GM12878 (cell line): ENCODE data around the gene TTLL10. TPM values are rescaled to one million over a fixed set of nuclear protein-coding genes. Genes with fewer than 3 reads are reported as not detected.

Source experiments
- ATAC-seq: fragments of 200-7000 bp; cut with Tn5 transposase; 3 replicates; pipeline ENCODE4 v1.9.1; 2020; ENCODE audit warnings: mild to moderate bottlenecking, moderate library complexity
- BruUV-seq: library from RNA; stranded (reverse); fragments of 400-500 nt; replicated peaks from 2 replicates; lab custom pipeline; 2021; lab: Mats Ljungman, UMichigan
- CTCF ChIA-PET: fragments of 300-600 bp; sonication (Branson Sonifier 250); formaldehyde crosslinking; extraction: SDS; loops from one replicate; lab custom pipeline; 2021; ENCODE audit warnings: inconsistent platforms; lab: Yijun Ruan, JAX
- POLR2A ChIA-PET: fragments of 350-600 bp; formaldehyde crosslinking; extraction: SDS; loops from one replicate; lab custom pipeline; 2021; ENCODE audit warnings: inconsistent platforms; lab: Charles Lee
- RAD21 ChIA-PET: fragments of 300-600 bp; sonication (Branson Sonifier 250); formaldehyde crosslinking; loops from one replicate; lab custom pipeline; 2023; ENCODE audit warnings: antibody characterized with exemption; ENCODE audit not compliant: unreplicated experiment; lab: Charles Lee
- SMC1A ChIA-PET: fragments of 300-600 bp; sonication (Branson Sonifier 250); formaldehyde crosslinking; loops from one replicate; lab custom pipeline; 2023; ENCODE audit not compliant: unreplicated experiment, uncharacterized antibody; lab: Charles Lee
- DNase-seq: peaks from one replicate; pipeline ENCODE4 v3.0.0-alpha.2; 2011; ENCODE audit warnings: low read depth, low spot score
- FAIRE-seq: peaks from 3 replicates; lab custom pipeline; 2011; peaks lifted over from hg19 to GRCh38; lab: Jason Lieb, UNC
- H2AFZ ChIP-seq: 2 replicates; pipeline ENCODE4 v1.6.0; 2011; ENCODE audit warnings: low read depth, low read length, control low read depth; ENCODE audit not compliant: control insufficient read depth
- H3K27ac ChIP-seq: 2 replicates; pipeline ENCODE4 v1.5.1; 2011; ENCODE audit warnings: control low read depth; ENCODE audit not compliant: control insufficient read depth, insufficient read depth
- H3K27me3 ChIP-seq, 2 experiments: replicated peaks in 1 of 2; 2 replicates each; pipeline versions ENCODE4 v1.6.0 to v1.6.1; 2011; ENCODE audit warnings: low read length in 1 of 2; ENCODE audit not compliant: control insufficient read depth in 2 of 2, insufficient read depth in 2 of 2
- H3K36me3 ChIP-seq, 2 experiments: 2 replicates each; pipeline ENCODE4 v1.5.1; 2011; ENCODE audit warnings: low read length in 1 of 2; ENCODE audit not compliant: control insufficient read depth in 2 of 2, insufficient read depth in 2 of 2
- H3K4me1 ChIP-seq: 2 replicates; pipeline ENCODE4 v1.6.1; 2011; ENCODE audit warnings: mild to moderate bottlenecking, low read length, moderate library complexity, mixed read lengths; ENCODE audit not compliant: control insufficient read depth, insufficient read depth
- H3K4me2 ChIP-seq: 2 replicates; pipeline ENCODE4 v1.6.0; 2011; ENCODE audit warnings: control low read depth; ENCODE audit not compliant: control insufficient read depth, insufficient read depth
- H3K4me3 ChIP-seq: fragments of 200-600 bp; sonication (generic); 2 replicates; pipeline ENCODE4 v1.5.1; 2016
- H3K79me2 ChIP-seq: 2 replicates; pipeline ENCODE4 v1.6.0; 2011; ENCODE audit warnings: low read length; ENCODE audit not compliant: control insufficient read depth, insufficient read depth
- H3K9ac ChIP-seq: 2 replicates; pipeline ENCODE4 v1.8.0; 2011; ENCODE audit warnings: low read length, control low read depth, mixed read lengths; ENCODE audit not compliant: control insufficient read depth, insufficient read depth
- H3K9me3 ChIP-seq: replicated peaks from 3 replicates; pipeline ENCODE4 v1.5.1; 2011; ENCODE audit warnings: mild to moderate bottlenecking, low read length; ENCODE audit not compliant: control insufficient read depth, insufficient read depth
- H4K20me1 ChIP-seq: 2 replicates; pipeline ENCODE4 v1.6.0; 2011; ENCODE audit not compliant: control insufficient read depth, insufficient read depth
- POLR2A ChIP-seq: IDR thresholded peaks from 2 replicates; pipeline ENCODE4 v1.6.1; 2011; ENCODE audit warnings: low read depth, mild to moderate bottlenecking, low read length
- WGBS: methylation state at CpG from one replicate; pipeline ENCODE4 v1.1.6; 2016; ENCODE audit warnings: low lambda C conversion rate; ENCODE audit not compliant: insufficient replicate concordance, insufficient coverage; ENCODE audit errors: missing lambda C conversion rate; 5-methylcytosine and 5-hydroxymethylcytosine counted together
- in situ Hi-C: fragments of 300-500 bp; cut with MboI; formaldehyde crosslinking; loops from 9 replicates; pipeline ENCODE4 v1.14.3; 2018; ENCODE audit warnings: mixed read lengths
- intact Hi-C: fragments of 100-400 bp; cut with micrococcal nuclease; formaldehyde crosslinking; loops from one replicate; pipeline ENCODE4 v1.14.2; 2022; ENCODE audit not compliant: unreplicated experiment
- microRNA counts: library from miRNA; unstranded; fragments of <30 nt; microRNA quantifications from one replicate; lab custom pipeline; 2016
- microRNA-seq: library from miRNA; unstranded; fragments of <30 nt; microRNA quantifications from one replicate; pipeline ENCODE4, GENCODE V29; 2018
- polyA plus RNA-seq, 11 experiments: library from polyadenylated mRNA; depleted of rRNA in 4 of 11; unstranded in 6 of 11; stranded (reverse) in 5 of 11; fragments of >200 nt; fragmentation: Nextera tagmentation in 4 of 11; fragmentation: Illumina TruSeq in 1 of 11; extraction: Ambion mirVana in 4 of 11; extraction: Trizol in 1 of 11; gene quantifications; 1 replicate in 1 of 11; 2 replicates in 10 of 11; pipeline versions ENCODE4 v1.2.1 to v1.2.3, GENCODE V29; 2011 to 2016; ENCODE audit warnings: inconsistent platforms in 2 of 11, missing spikeins in 2 of 11, low read depth in 1 of 11
- small RNA-seq: library from RNA; depleted of rRNA; stranded (forward); fragments of <200 nt; gene quantifications from one replicate; pipeline ENCODE3, GENCODE V24; 2014
- total RNA-seq, 4 experiments: library from RNA; depleted of rRNA in 3 of 4; stranded (reverse); fragments of >200 nt in 3 of 4; fragmentation: Illumina TruSeq in 1 of 4; extraction: Trizol in 1 of 4; gene quantifications; 2 replicates each; pipeline versions ENCODE4 v1.2.1 to v1.2.3, GENCODE V29; 2013 to 2021
- TF ChIP-seq, protein P1 (sequence below), 3 experiments: IDR thresholded peaks in 2 of 3; conservative IDR thresholded peaks in 1 of 3; 2 replicates each; pipeline ENCODE4 v1.5.1; 2011; ENCODE audit warnings: low read depth in 3 of 3, low read length in 3 of 3, mild to moderate bottlenecking in 3 of 3, control low read depth in 2 of 3, moderate library complexity in 2 of 3, inconsistent platforms in 1 of 3, mixed read lengths in 1 of 3; ENCODE audit not compliant: control insufficient read depth in 2 of 3, insufficient read depth in 1 of 3; ENCODE audit errors: extremely low read depth in 1 of 3

Gene TTLL10
- total and polyA plus RNA-seq, 10 of the 15 experiments (the other 5 are each of a cell fraction or from before 2014, with no cell fraction given) = not detected

DNA sequence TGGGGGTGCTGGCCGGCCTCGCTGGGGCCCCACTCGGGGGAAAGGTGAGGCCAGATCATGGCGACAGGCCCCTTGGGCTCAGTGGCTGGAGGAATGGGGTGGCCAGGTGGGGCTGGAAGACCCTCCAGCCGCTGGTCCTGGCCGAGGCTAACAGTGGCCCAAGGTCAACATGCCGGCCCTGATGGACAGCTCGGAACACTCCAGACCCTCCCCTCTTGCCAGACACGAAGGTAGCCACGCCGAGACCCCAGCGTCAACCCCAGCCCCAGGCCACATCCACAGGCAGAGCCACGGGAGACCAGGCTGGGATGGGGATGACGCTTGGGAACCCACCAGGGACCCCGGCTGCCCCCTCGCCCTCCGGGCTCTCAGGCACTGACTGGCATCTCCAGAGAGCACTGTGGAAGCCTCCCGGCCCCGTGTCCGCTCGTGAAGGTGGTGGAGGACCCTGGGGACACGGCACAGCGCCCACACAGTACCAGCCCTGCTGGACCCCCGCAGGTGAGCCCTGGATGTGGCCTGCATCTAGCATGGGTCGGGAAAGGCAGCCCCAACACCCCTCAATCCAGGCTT, 73.7 kb downstream of the TTLL10 start:
- POLR2A ChIA-PET = no interaction called here
- FAIRE-seq = no peak
- no peak overlapping the region for H3K9ac ChIP-seq
- WGBS = 55% methylated on average over 25 of the region's 25 CpGs
- DNase-seq = no peak
- no peaks in the 10 kb centered on the region for H3K9me3 ChIP-seq
- RAD21 ChIA-PET = no interaction called here
- H4K20me1 ChIP-seq = no peaks in the 10 kb centered on the region
- TF ChIP-seq, protein P1, sequence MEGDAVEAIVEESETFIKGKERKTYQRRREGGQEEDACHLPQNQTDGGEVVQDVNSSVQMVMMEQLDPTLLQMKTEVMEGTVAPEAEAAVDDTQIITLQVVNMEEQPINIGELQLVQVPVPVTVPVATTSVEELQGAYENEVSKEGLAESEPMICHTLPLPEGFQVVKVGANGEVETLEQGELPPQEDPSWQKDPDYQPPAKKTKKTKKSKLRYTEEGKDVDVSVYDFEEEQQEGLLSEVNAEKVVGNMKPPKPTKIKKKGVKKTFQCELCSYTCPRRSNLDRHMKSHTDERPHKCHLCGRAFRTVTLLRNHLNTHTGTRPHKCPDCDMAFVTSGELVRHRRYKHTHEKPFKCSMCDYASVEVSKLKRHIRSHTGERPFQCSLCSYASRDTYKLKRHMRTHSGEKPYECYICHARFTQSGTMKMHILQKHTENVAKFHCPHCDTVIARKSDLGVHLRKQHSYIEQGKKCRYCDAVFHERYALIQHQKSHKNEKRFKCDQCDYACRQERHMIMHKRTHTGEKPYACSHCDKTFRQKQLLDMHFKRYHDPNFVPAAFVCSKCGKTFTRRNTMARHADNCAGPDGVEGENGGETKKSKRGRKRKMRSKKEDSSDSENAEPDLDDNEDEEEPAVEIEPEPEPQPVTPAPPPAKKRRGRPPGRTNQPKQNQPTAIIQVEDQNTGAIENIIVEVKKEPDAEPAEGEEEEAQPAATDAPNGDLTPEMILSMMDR (IDR thresholded peaks at IDR 0.05 in 2 of 3, conservative IDR thresholded peaks at IDR 0.05 in 1 of 3; ENCODE audit: control insufficient read depth in 2 of 3, extremely low read depth in 1 of 3, insufficient read depth in 1 of 3, low read depth in 3 of 3, low read length in 3 of 3) = no peak
- peak; percentile 6; the same call in 1 of the 2 replicates for TF ChIP-seq POLR2A
- CTCF ChIA-PET = no interaction called here
- no peaks in the 10 kb centered on the region for H3K79me2 ChIP-seq
- H3K27ac ChIP-seq = no peak overlapping the region
- no peak overlapping the region for H3K4me2 ChIP-seq
- BruUV-seq = no TSS peak
- H2AFZ ChIP-seq = no peak overlapping the region
- in situ Hi-C loops = no loop called here
- H3K27me3 ChIP-seq = peaks cover 1 to 5% of the 10 kb centered on the region in 2 experiments; a peak in 3 of 4 replicates
- SMC1A ChIA-PET = no interaction called here
- no peaks in the 10 kb centered on the region; a peak in 1 of 4 replicates for H3K36me3 ChIP-seq
- intact Hi-C loops = no loop called here
- ATAC-seq = no peak
- peaks cover 12% of the 10 kb centered on the region for H3K4me1 ChIP-seq
- no peak overlapping the region for H3K4me3 ChIP-seq

MicroRNAs within 50 kb of the gene (microRNA counts, 767-probe panel; counts per million panel counts)
- microRNA hsa-miR-200a-3p (lab: Ali Mortazavi, UCI) = 1,705 counts per million, percentile 66 among the panel's probes with 10 or more counts
- 977 counts per million, percentile 26 among the panel's probes with 10 or more counts for microRNA hsa-miR-200b-3p (lab: Ali Mortazavi, UCI)
- 1,125 counts per million, percentile 35 among the panel's probes with 10 or more counts for microRNA hsa-miR-429 (lab: Ali Mortazavi, UCI)

Small RNA genes within 50 kb of the gene (microRNA-seq; reads per million reads assigned to microRNA genes)
- 20.3 reads per million, percentile 55 among the genes with 10 or more reads in this experiment for gene MIR200A
- 34.8 reads per million, percentile 64 among the genes with 10 or more reads in this experiment for gene MIR200B
- 4.3 reads per million, percentile 26 among the genes with 10 or more reads in this experiment for gene MIR429

Small RNA genes within 50 kb of the gene (small RNA-seq; reads per million reads assigned to genes)
- gene MIR200A (1.2 reads per million, percentile 40 among the genes with 10 or more reads in this experiment), gene MIR200B (7.5 reads per million, percentile 93 among the genes with 10 or more reads in this experiment), gene MIR429 (0.35 reads per million)

Other genes starting within 250 kb of the TTLL10 start
Only the 7 nearest of the 28 such genes appear.
- 0.06 TPM in 1 of 2 replicates, not detected in the other for gene RNF223, start 99.6 kb upstream of the TTLL10 start, total RNA-seq (2014; rRNA removed)
- not detected in 2 replicates for gene RNF223, start 99.6 kb upstream of the TTLL10 start, total RNA-seq (2014; rRNA removed; fragmentation: Illumina TruSeq; extraction: Trizol)
- not detected in 2 replicates for gene RNF223, start 99.6 kb upstream of the TTLL10 start, total RNA-seq (2021)
- not detected in 2 replicates for gene RNF223, start 99.6 kb upstream of the TTLL10 start, polyA plus RNA-seq (2011; rRNA removed)
- not detected in 2 replicates for gene RNF223, start 99.6 kb upstream of the TTLL10 start, polyA plus RNA-seq (2014; fragmentation: Illumina TruSeq; extraction: Trizol)
- not detected for gene RNF223, start 99.6 kb upstream of the TTLL10 start, polyA plus RNA-seq (2014; fragmentation: Nextera tagmentation; extraction: Ambion mirVana)
- gene RNF223, start 99.6 kb upstream of the TTLL10 start, polyA plus RNA-seq (2014; rRNA removed) = not detected in 2 replicates
- not detected for gene RNF223, start 99.6 kb upstream of the TTLL10 start, polyA plus RNA-seq (2016; fragmentation: Nextera tagmentation; extraction: Ambion mirVana)
- 12.2 and 16.8 TPM in 2 replicates for gene C1orf159, start 57.8 kb upstream of the TTLL10 start, total RNA-seq (2014; rRNA removed)
- 2.3 and 3.0 TPM in 2 replicates for gene C1orf159, start 57.8 kb upstream of the TTLL10 start, total RNA-seq (2014; rRNA removed; fragmentation: Illumina TruSeq; extraction: Trizol)
- gene C1orf159, start 57.8 kb upstream of the TTLL10 start, total RNA-seq (2021) = 15.5 and 18.7 TPM in 2 replicates
- gene C1orf159, start 57.8 kb upstream of the TTLL10 start, polyA plus RNA-seq (2011; rRNA removed) = 1.9 and 5.1 TPM in 2 replicates
- gene C1orf159, start 57.8 kb upstream of the TTLL10 start, polyA plus RNA-seq (2014; fragmentation: Illumina TruSeq; extraction: Trizol) = 0.24 and 1.3 TPM in 2 replicates
- gene C1orf159, start 57.8 kb upstream of the TTLL10 start, polyA plus RNA-seq (2014; fragmentation: Nextera tagmentation; extraction: Ambion mirVana) = under 1 TPM; 0.11 to 0.44 TPM
- gene C1orf159, start 57.8 kb upstream of the TTLL10 start, polyA plus RNA-seq (2014; rRNA removed) = 23.4 TPM in 2 replicates
- gene C1orf159, start 57.8 kb upstream of the TTLL10 start, polyA plus RNA-seq (2016; fragmentation: Nextera tagmentation; extraction: Ambion mirVana) = 10 to 100 TPM; 10.9 to 12.1 TPM
- gene TNFRSF18, start 32.7 kb downstream of the TTLL10 start, total RNA-seq (2014; rRNA removed) = 4.6 and 4.8 TPM in 2 replicates
- 0.37 and 0.72 TPM in 2 replicates for gene TNFRSF18, start 32.7 kb downstream of the TTLL10 start, total RNA-seq (2014; rRNA removed; fragmentation: Illumina TruSeq; extraction: Trizol)
- gene TNFRSF18, start 32.7 kb downstream of the TTLL10 start, total RNA-seq (2021) = 6.1 and 6.3 TPM in 2 replicates
- 2.0 and 4.5 TPM in 2 replicates for gene TNFRSF18, start 32.7 kb downstream of the TTLL10 start, polyA plus RNA-seq (2011; rRNA removed)
- gene TNFRSF18, start 32.7 kb downstream of the TTLL10 start, polyA plus RNA-seq (2014; fragmentation: Illumina TruSeq; extraction: Trizol) = 0.53 TPM in 1 of 2 replicates, not detected in the other
- under 1 TPM in 1 of 2 experiments, not detected in 1; 0.18 TPM for gene TNFRSF18, start 32.7 kb downstream of the TTLL10 start, polyA plus RNA-seq (2014; fragmentation: Nextera tagmentation; extraction: Ambion mirVana)
- 7.0 and 7.5 TPM in 2 replicates for gene TNFRSF18, start 32.7 kb downstream of the TTLL10 start, polyA plus RNA-seq (2014; rRNA removed)
- gene TNFRSF18, start 32.7 kb downstream of the TTLL10 start, polyA plus RNA-seq (2016; fragmentation: Nextera tagmentation; extraction: Ambion mirVana) = 1 to 10 TPM; 1.3 to 1.5 TPM
- gene TNFRSF4, start 40.3 kb downstream of the TTLL10 start, total RNA-seq (2014; rRNA removed) = 6.2 and 6.9 TPM in 2 replicates
- 0.51 and 0.67 TPM in 2 replicates for gene TNFRSF4, start 40.3 kb downstream of the TTLL10 start, total RNA-seq (2014; rRNA removed; fragmentation: Illumina TruSeq; extraction: Trizol)
- 6.1 and 6.5 TPM in 2 replicates for gene TNFRSF4, start 40.3 kb downstream of the TTLL10 start, total RNA-seq (2021)
- gene TNFRSF4, start 40.3 kb downstream of the TTLL10 start, polyA plus RNA-seq (2011; rRNA removed) = 0.33 TPM in 1 of 2 replicates, not detected in the other
- 0.24 TPM in 1 of 2 replicates, not detected in the other for gene TNFRSF4, start 40.3 kb downstream of the TTLL10 start, polyA plus RNA-seq (2014; fragmentation: Illumina TruSeq; extraction: Trizol)
- under 1 TPM in 1 of 2 experiments, not detected in 1; 0.05 TPM for gene TNFRSF4, start 40.3 kb downstream of the TTLL10 start, polyA plus RNA-seq (2014; fragmentation: Nextera tagmentation; extraction: Ambion mirVana)
- gene TNFRSF4, start 40.3 kb downstream of the TTLL10 start, polyA plus RNA-seq (2014; rRNA removed) = 6.5 and 7.3 TPM in 2 replicates
- gene TNFRSF4, start 40.3 kb downstream of the TTLL10 start, polyA plus RNA-seq (2016; fragmentation: Nextera tagmentation; extraction: Ambion mirVana) = 1 to 10 TPM; 2.5 to 2.8 TPM
- gene SDF4, start 58.1 kb downstream of the TTLL10 start, total RNA-seq (2014; rRNA removed) = 43.1 and 48.7 TPM in 2 replicates
- gene SDF4, start 58.1 kb downstream of the TTLL10 start, total RNA-seq (2014; rRNA removed; fragmentation: Illumina TruSeq; extraction: Trizol) = 25.8 and 31.8 TPM in 2 replicates
- gene SDF4, start 58.1 kb downstream of the TTLL10 start, total RNA-seq (2021) = 92.2 and 97.2 TPM in 2 replicates
- gene SDF4, start 58.1 kb downstream of the TTLL10 start, polyA plus RNA-seq (2011; rRNA removed) = 16.4 and 28.8 TPM in 2 replicates
- gene SDF4, start 58.1 kb downstream of the TTLL10 start, polyA plus RNA-seq (2014; fragmentation: Illumina TruSeq; extraction: Trizol) = 5.9 and 27.2 TPM in 2 replicates
- gene SDF4, start 58.1 kb downstream of the TTLL10 start, polyA plus RNA-seq (2014; fragmentation: Nextera tagmentation; extraction: Ambion mirVana) = 1 to 10 TPM in 1 of 2 experiments, under 1 TPM in 1; 0.44 to 2.0 TPM
- gene SDF4, start 58.1 kb downstream of the TTLL10 start, polyA plus RNA-seq (2014; rRNA removed) = 51.5 and 65.0 TPM in 2 replicates
- 10 to 100 TPM; 78.5 to 87.8 TPM for gene SDF4, start 58.1 kb downstream of the TTLL10 start, polyA plus RNA-seq (2016; fragmentation: Nextera tagmentation; extraction: Ambion mirVana)
- gene B3GALT6, start 58.4 kb downstream of the TTLL10 start, total RNA-seq (2014; rRNA removed) = 18.3 and 20.8 TPM in 2 replicates
- gene B3GALT6, start 58.4 kb downstream of the TTLL10 start, total RNA-seq (2014; rRNA removed; fragmentation: Illumina TruSeq; extraction: Trizol) = 6.7 and 7.8 TPM in 2 replicates
- 18.7 and 20.6 TPM in 2 replicates for gene B3GALT6, start 58.4 kb downstream of the TTLL10 start, total RNA-seq (2021)
- 1.5 and 2.2 TPM in 2 replicates for gene B3GALT6, start 58.4 kb downstream of the TTLL10 start, polyA plus RNA-seq (2011; rRNA removed)
- gene B3GALT6, start 58.4 kb downstream of the TTLL10 start, polyA plus RNA-seq (2014; fragmentation: Illumina TruSeq; extraction: Trizol) = 5.8 and 6.8 TPM in 2 replicates
- 1 to 10 TPM in 1 of 2 experiments, under 1 TPM in 1; 0.53 to 1.6 TPM for gene B3GALT6, start 58.4 kb downstream of the TTLL10 start, polyA plus RNA-seq (2014; fragmentation: Nextera tagmentation; extraction: Ambion mirVana)
- 14.2 and 17.1 TPM in 2 replicates for gene B3GALT6, start 58.4 kb downstream of the TTLL10 start, polyA plus RNA-seq (2014; rRNA removed)
- 1 to 10 TPM; 1.1 to 1.6 TPM for gene B3GALT6, start 58.4 kb downstream of the TTLL10 start, polyA plus RNA-seq (2016; fragmentation: Nextera tagmentation; extraction: Ambion mirVana)
- 0.17 and 0.76 TPM in 2 replicates for gene C1QTNF12, start 72.8 kb downstream of the TTLL10 start, total RNA-seq (2014; rRNA removed)
- 0.37 TPM in 1 of 2 replicates, not detected in the other for gene C1QTNF12, start 72.8 kb downstream of the TTLL10 start, total RNA-seq (2014; rRNA removed; fragmentation: Illumina TruSeq; extraction: Trizol)
- 0.96 and 1.0 TPM in 2 replicates for gene C1QTNF12, start 72.8 kb downstream of the TTLL10 start, total RNA-seq (2021)
- not detected in 2 replicates for gene C1QTNF12, start 72.8 kb downstream of the TTLL10 start, polyA plus RNA-seq (2011; rRNA removed)
- gene C1QTNF12, start 72.8 kb downstream of the TTLL10 start, polyA plus RNA-seq (2014; fragmentation: Illumina TruSeq; extraction: Trizol) = not detected in 2 replicates
- gene C1QTNF12, start 72.8 kb downstream of the TTLL10 start, polyA plus RNA-seq (2014; fragmentation: Nextera tagmentation; extraction: Ambion mirVana) = under 1 TPM in 1 of 2 experiments, not detected in 1; 0.31 TPM
- 0.50 and 0.84 TPM in 2 replicates for gene C1QTNF12, start 72.8 kb downstream of the TTLL10 start, polyA plus RNA-seq (2014; rRNA removed)
- under 1 TPM in 1 of 2 experiments, not detected in 1; 0.20 TPM for gene C1QTNF12, start 72.8 kb downstream of the TTLL10 start, polyA plus RNA-seq (2016; fragmentation: Nextera tagmentation; extraction: Ambion mirVana)